HepG2 (cell line): Measurements from ENCODE around the gene ATRAID. TPM values are rescaled to one million over a fixed set of nuclear protein-coding genes. Genes with fewer than 3 reads are reported as not detected.

Experiments
- ARHGAP35 ChIP-seq: sonication (generic); formaldehyde crosslinking; IDR thresholded peaks from 2 replicates; pipeline ENCODE4 v1.9.0; 2022; ENCODE audit warnings: mild to moderate bottlenecking, inconsistent platforms, moderate library complexity, missing genetic modification reagents, borderline replicate concordance
- BATF2 ChIP-seq: sonication (generic); formaldehyde crosslinking; IDR thresholded peaks from 2 replicates; pipeline ENCODE4 v1.8.0; 2022; ENCODE audit warnings: mild to moderate bottlenecking, missing genetic modification reagents, moderate library complexity
- BHLHE40 ChIP-seq: IDR thresholded peaks from 2 replicates; pipeline ENCODE4 v1.6.1; 2011; ENCODE audit warnings: low read length, improper control_type of control experiment
- CC2D1A ChIP-seq: sonication (generic); formaldehyde crosslinking; IDR thresholded peaks from 2 replicates; pipeline ENCODE4 v1.8.1; 2023; ENCODE audit warnings: mild to moderate bottlenecking, missing genetic modification reagents
- CENPX ChIP-seq: sonication (generic); formaldehyde crosslinking; IDR thresholded peaks from 2 replicates; pipeline ENCODE4 v1.9.0; 2021; ENCODE audit warnings: mild to moderate bottlenecking, missing genetic modification reagents, moderate library complexity
- GPBP1L1 ChIP-seq: sonication (generic); formaldehyde crosslinking; IDR thresholded peaks from 2 replicates; pipeline ENCODE4 v1.5.0; 2020; ENCODE audit warnings: mild to moderate bottlenecking, missing genetic modification reagents
- HNF1B ChIP-seq: sonication (generic); formaldehyde crosslinking; IDR thresholded peaks from 2 replicates; pipeline ENCODE4 v1.5.1; 2020; ENCODE audit warnings: mild to moderate bottlenecking, moderate library complexity, missing genetic modification reagents
- HOXD1 ChIP-seq: sonication (generic); formaldehyde crosslinking; IDR thresholded peaks from 2 replicates; pipeline ENCODE4 v1.5.0; 2020; ENCODE audit warnings: missing genetic modification reagents
- KDM5B ChIP-seq: sonication (generic); formaldehyde crosslinking; IDR thresholded peaks from 2 replicates; pipeline ENCODE4 v1.4.0; 2020; ENCODE audit warnings: missing genetic modification reagents, mild to moderate bottlenecking, borderline replicate concordance
- KMT2A ChIP-seq: sonication (generic); formaldehyde crosslinking; IDR thresholded peaks from 2 replicates; pipeline ENCODE4 v1.4.0; 2020; ENCODE audit warnings: missing genetic modification reagents
- NCOA5 ChIP-seq: sonication (generic); formaldehyde crosslinking; IDR thresholded peaks from 2 replicates; pipeline ENCODE4 v1.4.0; 2020; ENCODE audit warnings: missing genetic modification reagents
- ONECUT2 ChIP-seq: sonication (generic); formaldehyde crosslinking; IDR thresholded peaks from 2 replicates; pipeline ENCODE4 v1.4.0; 2020; ENCODE audit warnings: missing genetic modification reagents
- POLR2G ChIP-seq: fragments of 200-400 bp; formaldehyde crosslinking; IDR thresholded peaks from 2 replicates; pipeline ENCODE4 v1.6.1; 2018; ENCODE audit warnings: mild to moderate bottlenecking, low read depth, low read length, moderate library complexity
- RARA ChIP-seq: IDR thresholded peaks from 2 replicates; pipeline ENCODE4 v1.6.1; 2016; ENCODE audit warnings: missing genetic modification reagents, missing compliant biosample characterization
- RELA ChIP-seq: sonication (generic); formaldehyde crosslinking; IDR thresholded peaks from 2 replicates; pipeline ENCODE4 v1.4.0; 2020; ENCODE audit warnings: missing genetic modification reagents
- SRSF4 ChIP-seq: fragments of 200-400 bp; formaldehyde crosslinking; IDR thresholded peaks from one replicate; pipeline ENCODE4 v1.6.1; 2018; ENCODE audit warnings: mild to moderate bottlenecking, low read depth, low read length, moderate library complexity; ENCODE audit not compliant: poor library complexity, severe bottlenecking
- TCF7 ChIP-seq: sonication (generic); IDR thresholded peaks from 2 replicates; pipeline ENCODE4 v1.6.1; 2016; ENCODE audit warnings: antibody characterized with exemption, low read depth
- U2AF2 ChIP-seq: fragments of 200-400 bp; formaldehyde crosslinking; IDR thresholded peaks from 2 replicates; pipeline ENCODE4 v1.6.1; 2017; ENCODE audit warnings: low read depth, mild to moderate bottlenecking, low read length
- ZBTB38 ChIP-seq: sonication (generic); formaldehyde crosslinking; IDR thresholded peaks from 2 replicates; pipeline ENCODE4 v1.5.1; 2020; ENCODE audit warnings: mild to moderate bottlenecking, missing genetic modification reagents
- ZBTB8A ChIP-seq: sonication (generic); formaldehyde crosslinking; IDR thresholded peaks from 2 replicates; pipeline ENCODE4 v1.4.0; 2020; ENCODE audit warnings: mild to moderate bottlenecking, low read depth, missing genetic modification reagents, borderline replicate concordance
- ZNF251 ChIP-seq: sonication (generic); formaldehyde crosslinking; IDR thresholded peaks from 2 replicates; pipeline ENCODE4 v1.9.0; 2021; ENCODE audit warnings: mild to moderate bottlenecking, missing genetic modification reagents
- ZNF414 ChIP-seq: sonication (generic); formaldehyde crosslinking; IDR thresholded peaks from 2 replicates; pipeline ENCODE4 v1.5.0; 2020; ENCODE audit warnings: missing genetic modification reagents
- ZNF530 ChIP-seq: sonication (generic); formaldehyde crosslinking; IDR thresholded peaks from 2 replicates; pipeline ENCODE4 v1.5.0; 2020; ENCODE audit warnings: low read depth, mild to moderate bottlenecking, missing genetic modification reagents
- ZNF549 ChIP-seq: sonication (generic); formaldehyde crosslinking; IDR thresholded peaks from 2 replicates; pipeline ENCODE4 v1.5.0; 2020; ENCODE audit warnings: missing genetic modification reagents
- ZNF615 ChIP-seq: sonication (generic); formaldehyde crosslinking; IDR thresholded peaks from 2 replicates; pipeline ENCODE4 v1.5.0; 2020; ENCODE audit warnings: mild to moderate bottlenecking, missing genetic modification reagents, borderline replicate concordance
- ZNF747 ChIP-seq: sonication (generic); formaldehyde crosslinking; IDR thresholded peaks from 2 replicates; pipeline ENCODE4 v1.8.1; 2023; ENCODE audit warnings: missing genetic modification reagents, mild to moderate bottlenecking, borderline replicate concordance
- ZNF75D ChIP-seq: sonication (generic); formaldehyde crosslinking; IDR thresholded peaks from 2 replicates; pipeline ENCODE4 v1.8.1; 2023; ENCODE audit warnings: missing genetic modification reagents, mild to moderate bottlenecking, borderline replicate concordance
- ZNF768 ChIP-seq: sonication (generic); formaldehyde crosslinking; IDR thresholded peaks from 2 replicates; pipeline ENCODE4 v1.4.0; 2020; ENCODE audit warnings: missing genetic modification reagents
- polyA plus RNA-seq, 8 experiments: library from polyadenylated mRNA; depleted of rRNA in 3 of 8; stranded (reverse) in 7 of 8; unstranded in 1 of 8; fragments of >200 nt; fragmentation: Illumina TruSeq in 4 of 8; extraction: Trizol in 4 of 8; gene quantifications; 2 replicates each; pipeline versions ENCODE4 v1.2.1 to v1.2.3, GENCODE V29; 2011 to 2016; ENCODE audit warnings: low read depth in 4 of 8, missing spikeins in 1 of 8, mixed read lengths in 1 of 8; ENCODE audit not compliant: insufficient read depth in 1 of 8
- total RNA-seq, 5 experiments: library from RNA; depleted of rRNA; stranded (reverse); fragments of >200 nt; fragmentation: Illumina TruSeq; extraction: Trizol; gene quantifications; 2 replicates each; pipeline ENCODE4 v1.2.3, GENCODE V29; 2016; ENCODE audit warnings: low read depth in 1 of 5

The ATRAID gene
- total and polyA plus RNA-seq, 2 of the 13 experiments (the other 11 are each of a cell fraction or from before 2014, with no cell fraction given), result 207 to 382 TPM

GRCh38 chr2:27212626-27213471 is 1.0 kb downstream of the ATRAID start (continued):
- TF ChIP-seq GPBP1L1 (CRISPR knock-in tag), result no peak
- no peak for TF ChIP-seq ZNF615
- TF ChIP-seq ZNF75D (CRISPR knock-in tag), result no peak
- no peak; the same call in 1 of the 2 replicates for TF ChIP-seq KDM5B (CRISPR knock-in tag)
- no peak for TF ChIP-seq ZNF747 (CRISPR knock-in tag)
- no peak for TF ChIP-seq BATF2 (CRISPR knock-in tag)
- TF ChIP-seq TCF7, result no peak
- no peak for TF ChIP-seq ZNF549
- no peak for TF ChIP-seq ONECUT2 (CRISPR knock-in tag)
- no peak for TF ChIP-seq HOXD1 (CRISPR knock-in tag)
- peak; percentile 76; the same call in 1 of the 2 replicates for TF ChIP-seq KMT2A
- TF ChIP-seq ZNF414 (CRISPR knock-in tag), result no peak
- no peak for TF ChIP-seq ZNF530 (CRISPR knock-in tag)
- no peak for TF ChIP-seq ZNF251 (CRISPR knock-in tag)
- TF ChIP-seq NCOA5 (CRISPR knock-in tag), result no peak
- TF ChIP-seq SRSF4, result no peak
- no peak for TF ChIP-seq BHLHE40
- no peak for TF ChIP-seq ZBTB38 (CRISPR knock-in tag)
- TF ChIP-seq ARHGAP35, result no peak
- TF ChIP-seq RELA (CRISPR knock-in tag), result no peak
- no peak for TF ChIP-seq ZNF768 (CRISPR knock-in tag)
- TF ChIP-seq CENPX (CRISPR knock-in tag), result no peak
- TF ChIP-seq POLR2G, result no peak
- TF ChIP-seq RARA (CRISPR knock-in tag), result no peak
- no peak for TF ChIP-seq ZBTB8A (CRISPR knock-in tag)
- TF ChIP-seq HNF1B (CRISPR knock-in tag), result no peak; the same call in 1 of the 2 replicates
- no peak for TF ChIP-seq U2AF2
- TF ChIP-seq CC2D1A (CRISPR knock-in tag), result peak; percentile 71; the same call in 1 of the 2 replicates
